ENCODE data around the gene CCDC185.

CCDC185 gene

GRCh38 chr1:223417444-223417843 lies 24.2 kb downstream of the CCDC185 start:
- ATAC-seq = no peak
- no peak for TF ChIP-seq RARB (CRISPR knock-in tag; IDR thresholded peaks at IDR 0.05)
- TF ChIP-seq TSHZ2 (CRISPR knock-in tag; IDR thresholded peaks at IDR 0.05) = no peak
- no peak for TF ChIP-seq PATZ1 (CRISPR knock-in tag; IDR thresholded peaks at IDR 0.05; ENCODE audit: borderline replicate concordance)
- TF ChIP-seq ZNF8 (CRISPR knock-in tag; IDR thresholded peaks at IDR 0.05) = no peak
- TF ChIP-seq TOX (CRISPR knock-in tag; IDR thresholded peaks at IDR 0.05; ENCODE audit: borderline replicate concordance) = no peak
- TF ChIP-seq ESRRG (CRISPR knock-in tag; IDR thresholded peaks at IDR 0.05) = no peak
- TF ChIP-seq CSRNP3 (CRISPR knock-in tag; IDR thresholded peaks at IDR 0.05) = no peak
- TF ChIP-seq ZC3H10 (CRISPR knock-in tag; IDR thresholded peaks at IDR 0.05) = no peak
- TF ChIP-seq ISL1 (CRISPR knock-in tag; IDR thresholded peaks at IDR 0.05) = no peak
- no peak for TF ChIP-seq CREB5 (CRISPR knock-in tag; IDR thresholded peaks at IDR 0.05; ENCODE audit: low read depth)
- TF ChIP-seq ZFP30 (CRISPR knock-in tag; IDR thresholded peaks at IDR 0.05) = no peak
- no peak for TF ChIP-seq POU6F1 (CRISPR knock-in tag; IDR thresholded peaks at IDR 0.05; ENCODE audit: borderline replicate concordance, low read depth)
- no peak for TF ChIP-seq ZNF70 (CRISPR knock-in tag; IDR thresholded peaks at IDR 0.05)
- no peak for TF ChIP-seq ZFP3 (CRISPR knock-in tag; IDR thresholded peaks at IDR 0.05)
- TF ChIP-seq GLIS3 (CRISPR knock-in tag; IDR thresholded peaks at IDR 0.05) = no peak
- no peak for TF ChIP-seq ZNF565 (CRISPR knock-in tag; conservative IDR thresholded peaks at IDR 0.05; ENCODE audit: low read depth)
- no peak for TF ChIP-seq BACH2 (CRISPR knock-in tag; IDR thresholded peaks at IDR 0.05; ENCODE audit: borderline replicate concordance)
- TF ChIP-seq PPARA (CRISPR knock-in tag; IDR thresholded peaks at IDR 0.05; ENCODE audit: borderline replicate concordance) = no peak

- TF ChIP-seq ZNF565 (CRISPR knock-in tag; conservative IDR thresholded peaks at IDR 0.05; ENCODE audit: low read depth) = no peak
- TF ChIP-seq ESRRG (CRISPR knock-in tag; IDR thresholded peaks at IDR 0.05) = no peak
- TF ChIP-seq ARNTL (CRISPR knock-in tag; IDR thresholded peaks at IDR 0.05; ENCODE audit: borderline replicate concordance, low read depth) = no peak
- no peak for TF ChIP-seq PATZ1 (CRISPR knock-in tag; IDR thresholded peaks at IDR 0.05; ENCODE audit: borderline replicate concordance)
- no peak for TF ChIP-seq ZC3H10 (CRISPR knock-in tag; IDR thresholded peaks at IDR 0.05)
Observed at GRCh38 chr1:223417903-223418663, 24.9 kb downstream of the CCDC185 start.

More at GRCh38 chr1:223417903-223418663, 24.9 kb downstream of the CCDC185 start:
- no peak for ATAC-seq
